Measurements from ENCODE around the gene FBL.
A peak's percentile ranks its signal among the peaks of the same experiment; 100 is the strongest.
"Not testable (repeated sequence)": the region's sequence is repeated elsewhere in the genome, so short reads cannot be mapped to it uniquely, and the experiment has no call there.

The FBL gene

GRCh38 chr19:39845933-39846677, at the start of gene FBL:
Gene FBL, minus strand, starts transcription at chr19:39846379. Its CDS starts 79 bp downstream, at chr19:39846300.
- Histone ChIP-seq H3K27me3 (ENCODE audit: control insufficient read depth, insufficient read depth, low read length) (no peaks in the 10 kb centered on the region), H3K27ac (ENCODE audit: low read depth, low read length) (peak within 1 kb of the TSS; percentile 67; the same call in 1 of the 2 replicates), H3K36me3 (ENCODE audit: control insufficient read depth, insufficient read depth, low read length) (peaks cover 5% of the 10 kb centered on the region; the same call in 1 of the 2 replicates), H3K9me3 (ENCODE audit: control insufficient read depth, insufficient read depth, low read depth, low read length) (no peaks in the 10 kb centered on the region), H3K4me3 (ENCODE audit: low read depth, low read length) (peak within 1 kb of the TSS; percentile 97), H3K9ac (ENCODE audit: low read length) (peak within 1 kb of the TSS; percentile 85), H3K4me1 (ENCODE audit: control insufficient read depth, insufficient read depth, low read length) (peaks cover 32% of the 10 kb centered on the region)

GRCh38 chr19:39895096-39895495, 48.9 kb upstream of the FBL start:
- not testable (repeated sequence) for H3K4me1 ChIP-seq (ENCODE audit: control insufficient read depth, insufficient read depth, low read length); H3K27ac ChIP-seq (ENCODE audit: low read depth, low read length); H3K9ac ChIP-seq (ENCODE audit: low read length); H3K4me3 ChIP-seq (ENCODE audit: low read depth, low read length); H3K27me3 ChIP-seq (ENCODE audit: control insufficient read depth, insufficient read depth, low read length); H3K9me3 ChIP-seq (ENCODE audit: control insufficient read depth, insufficient read depth, low read depth, low read length); H3K36me3 ChIP-seq (ENCODE audit: control insufficient read depth, insufficient read depth, low read length)

GRCh38 chr19:39894236-39894606, 48.0 kb upstream of the FBL start:
- H3K9me3 ChIP-seq (ENCODE audit: control insufficient read depth, insufficient read depth, low read depth, low read length); H3K4me3 ChIP-seq (ENCODE audit: low read depth, low read length); H3K36me3 ChIP-seq (ENCODE audit: control insufficient read depth, insufficient read depth, low read length); H3K4me1 ChIP-seq (ENCODE audit: control insufficient read depth, insufficient read depth, low read length); H3K27me3 ChIP-seq (ENCODE audit: control insufficient read depth, insufficient read depth, low read length); H3K27ac ChIP-seq (ENCODE audit: low read depth, low read length); H3K9ac ChIP-seq (ENCODE audit: low read length): not testable (repeated sequence)

GRCh38 chr19:39893366-39894235, 47.4 kb upstream of the FBL start:
- not testable (repeated sequence) for H3K27ac ChIP-seq (ENCODE audit: low read depth, low read length); H3K36me3 ChIP-seq (ENCODE audit: control insufficient read depth, insufficient read depth, low read length); H3K9ac ChIP-seq (ENCODE audit: low read length); H3K27me3 ChIP-seq (ENCODE audit: control insufficient read depth, insufficient read depth, low read length); H3K4me1 ChIP-seq (ENCODE audit: control insufficient read depth, insufficient read depth, low read length); H3K4me3 ChIP-seq (ENCODE audit: low read depth, low read length); H3K9me3 ChIP-seq (ENCODE audit: control insufficient read depth, insufficient read depth, low read depth, low read length)

- not testable (repeated sequence) for H3K4me3 ChIP-seq (ENCODE audit: low read depth, low read length); H3K36me3 ChIP-seq (ENCODE audit: control insufficient read depth, insufficient read depth, low read length); H3K9ac ChIP-seq (ENCODE audit: low read length); H3K9me3 ChIP-seq (ENCODE audit: control insufficient read depth, insufficient read depth, low read depth, low read length); H3K27me3 ChIP-seq (ENCODE audit: control insufficient read depth, insufficient read depth, low read length); H3K4me1 ChIP-seq (ENCODE audit: control insufficient read depth, insufficient read depth, low read length); H3K27ac ChIP-seq (ENCODE audit: low read depth, low read length)
Measured at GRCh38 chr19:39892506-39892902, 46.3 kb upstream of the FBL start.

- not testable (repeated sequence) for H3K4me3 ChIP-seq (ENCODE audit: low read depth, low read length); H3K9ac ChIP-seq (ENCODE audit: low read length); H3K36me3 ChIP-seq (ENCODE audit: control insufficient read depth, insufficient read depth, low read length); H3K27ac ChIP-seq (ENCODE audit: low read depth, low read length); H3K4me1 ChIP-seq (ENCODE audit: control insufficient read depth, insufficient read depth, low read length); H3K27me3 ChIP-seq (ENCODE audit: control insufficient read depth, insufficient read depth, low read length); H3K9me3 ChIP-seq (ENCODE audit: control insufficient read depth, insufficient read depth, low read depth, low read length)
Measured at GRCh38 chr19:39891660-39892505, 45.7 kb upstream of the FBL start.

- Histone ChIP-seq H3K4me3 (ENCODE audit: low read depth, low read length) (no peak overlapping the region), H3K27me3 (ENCODE audit: control insufficient read depth, insufficient read depth, low read length) (no peaks in the 10 kb centered on the region), H3K9ac (ENCODE audit: low read length) (no peak overlapping the region), H3K4me1 (ENCODE audit: control insufficient read depth, insufficient read depth, low read length) (no peaks in the 10 kb centered on the region), H3K9me3 (ENCODE audit: control insufficient read depth, insufficient read depth, low read depth, low read length) (no peaks in the 10 kb centered on the region), H3K27ac (ENCODE audit: low read depth, low read length) (no peak overlapping the region), H3K36me3 (ENCODE audit: control insufficient read depth, insufficient read depth, low read length) (no peaks in the 10 kb centered on the region)
Measured at GRCh38 chr19:39890755-39891551, 44.8 kb upstream of the FBL start.

GRCh38 chr19:39889872-39890754, 43.9 kb upstream of the FBL start:
- H3K27me3 ChIP-seq (ENCODE audit: control insufficient read depth, insufficient read depth, low read length); H3K4me3 ChIP-seq (ENCODE audit: low read depth, low read length); H3K9me3 ChIP-seq (ENCODE audit: control insufficient read depth, insufficient read depth, low read depth, low read length); H3K4me1 ChIP-seq (ENCODE audit: control insufficient read depth, insufficient read depth, low read length); H3K9ac ChIP-seq (ENCODE audit: low read length); H3K36me3 ChIP-seq (ENCODE audit: control insufficient read depth, insufficient read depth, low read length); H3K27ac ChIP-seq (ENCODE audit: low read depth, low read length): not testable (repeated sequence)

- H3K9me3 ChIP-seq (ENCODE audit: control insufficient read depth, insufficient read depth, low read depth, low read length); H3K4me1 ChIP-seq (ENCODE audit: control insufficient read depth, insufficient read depth, low read length); H3K27ac ChIP-seq (ENCODE audit: low read depth, low read length); H3K27me3 ChIP-seq (ENCODE audit: control insufficient read depth, insufficient read depth, low read length); H3K36me3 ChIP-seq (ENCODE audit: control insufficient read depth, insufficient read depth, low read length); H3K9ac ChIP-seq (ENCODE audit: low read length); H3K4me3 ChIP-seq (ENCODE audit: low read depth, low read length): not testable (repeated sequence)
Measured at GRCh38 chr19:39887456-39887951, 41.3 kb upstream of the FBL start.

All from HUES6 (cell line).